ENCODE data around the gene EHMT1.
"Not testable (repeated sequence)": the region's sequence is repeated elsewhere in the genome, so short reads cannot be mapped to it uniquely, and the experiment has no call there.

The EHMT1 gene

GRCh38 chr9:137800196-137801022, 181.6 kb downstream of the EHMT1 start:
- no peak overlapping the region for H3K4me3 ChIP-seq (ENCODE audit: low read depth, low read length)

GRCh38 chr9:137801023-137801319, 182.2 kb downstream of the EHMT1 start:
- H3K4me3 ChIP-seq (ENCODE audit: low read depth, low read length), result no peak overlapping the region

DNA sequence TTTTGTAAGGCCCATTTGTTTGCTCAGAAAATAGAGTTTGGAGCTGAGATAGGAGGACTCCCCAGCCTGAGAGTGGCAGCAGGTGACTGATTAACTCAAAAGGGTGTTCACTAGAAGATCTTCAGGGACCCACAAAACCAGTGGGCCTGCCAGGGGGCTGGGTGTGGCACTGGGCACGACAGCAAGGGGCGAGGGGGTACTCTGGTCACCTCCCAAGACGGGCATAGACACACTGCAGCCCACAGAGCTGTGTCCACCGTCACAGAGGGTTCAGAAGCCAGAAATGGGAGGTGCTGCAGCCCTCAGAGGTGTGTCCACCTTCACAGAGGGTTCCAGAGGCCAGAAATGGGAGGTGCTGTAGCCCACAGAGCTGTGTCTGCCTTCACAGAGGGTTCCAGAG, 183.2 kb downstream of the EHMT1 start:
- no peak overlapping the region for H3K4me3 ChIP-seq (ENCODE audit: low read depth, low read length)

- H3K4me3 ChIP-seq (ENCODE audit: low read depth, low read length), result no peak overlapping the region
These were observed 183.9 kb downstream of the EHMT1 start for GRCh38 chr9:137802521-137803243.

DNA sequence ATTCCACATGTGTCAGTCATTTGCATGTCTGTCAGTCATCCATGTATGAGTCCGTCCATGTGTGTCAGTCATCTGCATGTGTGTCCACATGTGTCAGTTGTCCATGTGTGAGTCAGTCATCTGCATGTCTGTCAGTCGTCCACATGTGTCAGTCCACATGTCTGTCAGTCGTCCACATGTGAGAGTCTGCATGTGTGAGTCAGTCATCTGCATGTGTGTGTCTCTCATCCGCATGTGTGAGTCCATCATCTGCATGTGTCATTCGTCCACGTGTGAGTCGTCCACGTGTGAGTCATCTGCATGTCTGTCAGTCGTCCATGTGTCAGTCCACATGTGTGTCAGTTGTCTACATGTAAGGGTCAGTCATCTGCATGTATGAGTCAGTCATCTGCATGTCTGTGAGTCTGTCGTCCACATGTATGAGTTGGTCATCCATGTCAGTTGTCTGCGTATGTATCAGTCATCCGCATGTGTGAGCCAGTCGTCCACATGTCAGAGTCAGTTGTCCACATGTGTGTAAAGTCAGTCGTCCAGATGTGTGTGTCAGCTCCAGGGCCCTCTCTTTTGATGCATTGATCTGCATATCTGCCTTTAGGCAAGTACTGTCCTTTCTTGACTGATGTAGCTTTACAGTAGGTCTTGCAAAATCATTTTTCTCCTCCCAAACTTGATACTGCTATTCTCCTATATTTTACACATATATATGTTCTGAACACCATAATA, 186.3 kb downstream of the EHMT1 start:
- no peak overlapping the region for H3K4me3 ChIP-seq (ENCODE audit: low read depth, low read length)

DNA sequence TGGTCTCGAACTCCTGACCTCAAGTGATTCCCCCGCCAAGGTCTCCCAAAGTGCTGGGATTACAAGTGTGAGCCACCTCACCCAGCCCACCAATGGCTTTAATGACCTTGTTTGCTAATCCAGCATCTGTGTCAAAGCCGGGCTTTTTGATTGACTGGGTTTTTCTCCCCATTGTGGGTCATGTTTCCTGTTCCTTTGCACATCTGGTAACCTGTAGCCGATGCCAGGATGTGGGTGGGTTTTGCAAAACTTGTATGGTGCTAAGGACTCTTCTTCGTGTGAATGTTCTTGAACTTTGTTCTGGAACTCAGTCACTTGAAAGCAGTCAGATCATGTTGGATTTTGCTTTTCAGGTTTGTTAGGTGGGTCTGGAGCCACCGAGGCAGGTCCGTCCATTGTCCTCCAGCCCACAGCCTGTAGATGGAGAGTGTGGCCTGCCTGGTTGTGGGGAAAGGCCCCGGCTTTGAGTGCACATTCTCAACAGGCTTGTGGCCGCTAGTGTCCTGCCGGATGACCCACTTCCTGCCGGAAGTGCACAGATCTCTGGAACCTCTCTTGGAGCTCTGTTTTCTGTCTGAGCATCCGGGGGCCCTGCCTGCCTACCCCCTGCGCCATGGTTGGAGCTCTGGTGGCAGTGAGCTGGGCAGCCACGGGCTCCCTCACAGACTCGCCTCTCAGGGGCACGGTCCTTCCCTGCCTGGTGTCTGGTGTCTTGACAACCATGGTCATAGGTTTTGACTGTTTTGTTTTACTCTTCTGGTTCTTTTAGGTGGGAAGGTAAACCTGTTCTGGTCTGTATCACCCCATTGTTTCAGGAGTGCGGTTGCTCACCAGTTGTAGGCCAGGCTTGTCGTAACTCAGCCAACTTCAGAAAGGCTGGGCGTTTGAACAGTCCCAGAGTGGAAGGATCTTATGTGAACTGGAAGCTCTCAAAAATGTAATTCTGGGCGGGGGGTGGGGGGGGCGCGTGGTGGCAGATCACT, 189.2 kb downstream of the EHMT1 start:
- no peak overlapping the region for H3K4me3 ChIP-seq (ENCODE audit: low read depth, low read length)

GRCh38 chr9:137809040-137809576, 190.3 kb downstream of the EHMT1 start:
- H3K4me3 ChIP-seq (ENCODE audit: low read depth, low read length), result no peak overlapping the region

DNA sequence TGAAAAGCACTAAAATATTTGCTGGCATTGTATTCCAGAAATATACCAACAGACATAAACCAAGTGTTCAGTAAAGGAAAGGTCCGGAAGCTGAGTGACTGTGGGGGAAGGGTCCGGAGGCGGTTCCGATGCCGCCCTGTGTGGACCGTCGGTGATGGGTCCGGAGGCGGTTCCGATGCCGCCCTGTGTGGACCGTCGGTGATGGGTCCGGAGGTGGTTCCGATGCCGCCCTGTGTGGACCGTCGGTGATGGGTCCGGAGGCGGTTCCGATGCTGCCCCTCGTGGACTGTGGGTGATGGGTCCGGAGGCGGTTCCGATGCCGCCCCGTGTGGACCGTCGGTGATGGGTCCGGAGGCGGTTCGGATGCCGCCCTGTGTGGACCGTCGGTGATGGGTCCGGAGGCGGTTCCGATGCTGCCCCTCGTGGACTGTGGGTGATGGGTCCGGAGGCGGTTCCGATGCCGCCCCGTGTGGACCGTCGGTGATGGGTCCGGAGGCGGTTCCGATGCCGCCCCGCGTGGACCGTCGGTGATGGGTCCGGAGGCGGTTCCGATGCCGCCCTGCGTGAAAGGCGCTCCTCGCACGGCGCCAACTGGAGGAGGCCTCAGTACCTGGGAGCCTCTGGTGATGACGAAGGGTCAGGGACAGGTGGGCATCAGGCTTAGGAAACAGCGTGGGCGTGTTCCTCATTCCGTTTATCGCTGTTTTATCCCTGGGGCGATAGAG, 191.1 kb downstream of the EHMT1 start:
- H3K4me3 ChIP-seq (ENCODE audit: low read depth, low read length), result not testable (repeated sequence)

GRCh38 chr9:137811283-137811870, 192.6 kb downstream of the EHMT1 start:
- no peak overlapping the region for H3K4me3 ChIP-seq (ENCODE audit: low read depth, low read length)

GRCh38 chr9:137812356-137813023, 193.7 kb downstream of the EHMT1 start:
- H3K4me3 ChIP-seq (ENCODE audit: low read depth, low read length), result no peak overlapping the region

GRCh38 chr9:137813167-137813566, 194.4 kb downstream of the EHMT1 start:
- no peak overlapping the region for H3K4me3 ChIP-seq (ENCODE audit: low read depth, low read length)

DNA sequence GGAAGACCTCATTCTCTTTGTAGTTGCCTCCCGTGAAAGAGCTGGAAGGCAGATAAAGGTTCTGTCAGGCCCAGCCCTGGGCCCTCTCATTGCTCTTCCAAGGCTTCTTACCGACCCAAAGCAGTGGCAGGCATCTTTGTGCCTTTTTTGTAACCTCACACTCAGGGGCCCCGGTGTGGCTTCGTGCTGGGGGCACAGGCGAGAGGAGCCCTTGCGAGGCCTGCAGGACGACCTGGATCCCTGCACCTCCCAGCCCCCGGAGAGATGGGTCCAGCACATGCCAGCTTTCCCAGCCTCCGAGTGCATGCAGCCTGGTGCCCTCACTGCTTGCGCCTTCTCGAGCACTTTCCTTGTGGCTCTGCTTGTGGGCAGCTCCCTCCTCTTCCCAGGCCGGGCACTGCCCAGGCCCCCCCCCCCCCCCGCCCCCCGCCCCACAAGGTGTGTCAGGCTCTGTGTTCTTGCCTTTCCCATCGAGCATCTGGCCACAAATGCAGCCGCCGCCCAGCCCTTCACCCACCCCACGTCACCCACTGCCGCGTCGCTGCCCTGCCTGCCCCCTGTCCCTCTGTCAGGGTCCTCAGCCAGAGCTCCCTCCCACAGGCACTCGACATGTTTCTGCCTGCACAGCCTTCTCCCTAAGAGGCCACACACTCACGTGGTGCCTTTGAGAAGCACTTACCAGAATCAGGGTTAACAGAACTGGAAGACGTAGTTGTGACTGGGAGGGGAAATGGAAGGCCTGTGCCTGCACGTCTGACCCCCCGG, 195.0 kb downstream of the EHMT1 start:
- H3K4me3 ChIP-seq (ENCODE audit: low read depth, low read length), result no peak overlapping the region

DNA sequence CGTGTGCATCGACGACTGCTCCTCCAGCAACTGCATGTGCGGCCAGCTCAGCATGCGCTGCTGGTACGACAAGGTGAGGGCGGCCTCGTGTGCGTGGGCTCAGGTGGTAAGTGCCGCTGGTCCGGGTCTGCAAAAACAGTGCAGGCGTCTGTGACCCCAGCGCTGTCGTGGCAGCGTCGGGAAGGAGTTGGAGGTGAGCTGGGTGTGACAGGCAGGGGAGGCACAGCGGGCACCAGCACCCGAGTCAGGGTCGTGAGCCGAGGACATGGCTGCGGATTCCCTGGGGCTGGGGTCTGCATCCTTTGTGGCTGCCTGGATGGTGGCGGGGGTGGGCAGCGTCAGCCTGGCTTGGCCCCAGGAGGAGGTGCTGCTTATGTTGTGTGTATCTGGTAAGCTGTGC, 195.6 kb downstream of the EHMT1 start:
- no peak overlapping the region for H3K4me3 ChIP-seq (ENCODE audit: low read depth, low read length)

DNA sequence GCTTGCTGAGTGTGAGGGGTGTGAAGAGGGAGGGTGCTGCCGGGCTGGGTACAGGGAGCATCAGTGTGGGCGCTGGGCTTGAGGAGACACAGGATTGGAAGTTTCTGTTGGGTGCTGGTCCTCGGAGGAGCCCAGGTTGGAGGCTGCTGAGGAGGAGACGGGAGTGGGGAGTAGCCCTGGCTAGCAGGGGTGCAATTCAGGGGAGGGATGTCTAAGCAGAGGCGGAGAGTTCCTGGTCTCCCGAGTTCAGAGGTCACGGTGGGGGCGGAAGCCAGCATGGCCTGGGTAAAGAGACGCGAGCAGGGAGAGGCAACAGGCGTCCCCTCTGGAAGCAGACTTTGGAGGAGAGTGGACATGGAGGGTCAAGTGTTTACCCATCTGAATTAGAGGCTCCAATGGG, 196.0 kb downstream of the EHMT1 start:
- H3K4me3 ChIP-seq (ENCODE audit: low read depth, low read length), result no peak overlapping the region

DNA sequence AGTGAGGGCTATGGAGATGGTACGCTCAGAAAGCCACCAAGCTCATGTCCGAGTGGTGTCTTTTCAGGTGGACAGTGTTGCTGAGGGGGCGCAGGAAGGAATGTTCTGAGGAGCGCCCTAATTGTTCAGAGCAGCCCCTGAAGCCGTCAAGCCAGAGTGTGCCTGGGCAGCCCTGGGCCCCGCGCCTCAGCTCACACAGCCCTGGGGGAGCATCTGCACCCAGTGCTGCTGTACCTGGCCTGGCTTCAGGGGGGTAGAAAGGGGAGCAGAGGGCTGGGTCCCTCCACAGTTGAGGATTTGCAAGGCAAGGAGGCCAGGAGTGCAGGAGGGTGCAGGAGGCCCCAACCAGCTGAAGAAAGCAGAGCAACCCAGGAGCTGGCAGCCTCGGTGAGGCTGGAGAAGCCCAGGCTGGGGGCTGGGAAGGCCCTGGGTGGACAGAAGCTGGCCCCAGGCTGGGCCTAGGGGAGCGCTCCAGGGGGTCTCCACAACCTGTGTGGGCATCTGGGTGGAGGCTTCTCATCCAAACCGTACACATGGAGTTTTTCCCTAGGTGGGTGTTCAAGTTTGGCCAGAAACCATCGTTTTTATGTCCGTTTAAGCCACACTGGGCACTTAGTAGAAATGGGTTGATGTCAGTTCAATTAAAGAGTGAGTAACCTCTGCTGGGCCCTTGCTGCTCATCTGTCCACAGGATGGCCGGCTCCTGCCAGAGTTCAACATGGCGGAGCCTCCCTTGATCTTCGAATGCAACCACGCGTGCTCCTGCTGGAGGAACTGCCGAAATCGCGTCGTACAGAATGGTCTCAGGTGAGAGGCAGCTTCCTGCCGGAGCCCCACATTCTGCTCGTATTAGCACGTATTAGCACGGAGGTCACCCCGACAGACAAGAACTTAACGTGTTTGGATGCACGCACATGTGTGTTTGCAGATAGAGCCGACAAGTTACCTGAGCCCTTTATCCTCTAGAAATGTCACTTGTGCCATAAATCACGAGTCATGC, 196.8 kb downstream of the EHMT1 start:
- H3K4me3 ChIP-seq (ENCODE audit: low read depth, low read length), result no peak overlapping the region

GRCh38 chr9:137816531-137817235, 197.9 kb downstream of the EHMT1 start:
- no peak overlapping the region for H3K4me3 ChIP-seq (ENCODE audit: low read depth, low read length)
